ENCODE results near the gene PCGF2. TPM values are rescaled to one million over a fixed set of nuclear protein-coding genes. Genes with fewer than 3 reads are reported as not detected.

The PCGF2 gene
- total and polyA plus RNA-seq, 5 donors, result 28.2 to 48.4 (median 34.3) TPM

- H3K4me3 ChIP-seq (ENCODE audit: low read length), result no peak overlapping the region
- WGBS, result 93% methylated on average over 18 of the region's 18 CpGs
- no peak for DNase-seq
- no peak overlapping the region for H3K27ac ChIP-seq (ENCODE audit: low read length)
- no peak for ATAC-seq
- H3K4me1 ChIP-seq (ENCODE audit: control insufficient read depth, insufficient read depth, low read length), result no peaks in the 10 kb centered on the region
- intact Hi-C loops (cut with DNase I), result no loop called here
- no peaks in the 10 kb centered on the region for H3K27me3 ChIP-seq (ENCODE audit: control insufficient read depth, insufficient read depth)
- no peaks in the 10 kb centered on the region for H3K9me3 ChIP-seq (ENCODE audit: control insufficient read depth, low read length)
Measured at GRCh38 chr17:38716368-38717005, 31.6 kb downstream of the PCGF2 start.

- Histone ChIP-seq H3K4me3 (ENCODE audit: low read length) (no peak overlapping the region), H3K27me3 (ENCODE audit: control insufficient read depth, insufficient read depth) (no peaks in the 10 kb centered on the region), H3K9me3 (ENCODE audit: control insufficient read depth, low read length) (no peaks in the 10 kb centered on the region), H3K4me1 (ENCODE audit: control insufficient read depth, insufficient read depth, low read length) (no peaks in the 10 kb centered on the region), H3K27ac (ENCODE audit: low read length) (no peak overlapping the region)
- 82% methylated on average over 9 of the region's 9 CpGs for WGBS
- DNase-seq (no peak), ATAC-seq (no peak)
- intact Hi-C loops (cut with DNase I), result no loop called here
Measured at GRCh38 chr17:38715216-38715943, 32.8 kb downstream of the PCGF2 start.

GRCh38 chr17:38713456-38714075 is 34.6 kb downstream of the PCGF2 start:
- no peak overlapping the region for H3K27ac ChIP-seq (ENCODE audit: low read length)
- no peaks in the 10 kb centered on the region for H3K4me1 ChIP-seq (ENCODE audit: control insufficient read depth, insufficient read depth, low read length)
- no peak overlapping the region for H3K4me3 ChIP-seq (ENCODE audit: low read length)
- H3K9me3 ChIP-seq (ENCODE audit: control insufficient read depth, low read length), result no peaks in the 10 kb centered on the region
- no peaks in the 10 kb centered on the region for H3K27me3 ChIP-seq (ENCODE audit: control insufficient read depth, insufficient read depth)
- ATAC-seq, result no peak
- intact Hi-C loops (cut with DNase I), result no loop called here
- 72% methylated on average over 11 of the region's 11 CpGs for WGBS
- DNase-seq, result no peak

- H3K9me3 ChIP-seq (ENCODE audit: control insufficient read depth, low read length), result no peaks in the 10 kb centered on the region
- H3K4me3 ChIP-seq (ENCODE audit: low read length), result no peak overlapping the region
- intact Hi-C loops (cut with DNase I), result no loop called here
- H3K27ac ChIP-seq (ENCODE audit: low read length), result peak overlapping the region; percentile 21
- ATAC-seq (no peak), DNase-seq (no peak)
- H3K4me1 ChIP-seq (ENCODE audit: control insufficient read depth, insufficient read depth, low read length), result no peaks in the 10 kb centered on the region
- WGBS, result 93% methylated on average over 10 of the region's 10 CpGs
- no peaks in the 10 kb centered on the region for H3K27me3 ChIP-seq (ENCODE audit: control insufficient read depth, insufficient read depth)
Measured at GRCh38 chr17:38712593-38712992, 35.5 kb downstream of the PCGF2 start.

- DNase-seq (peak in 2 of 3 donors; percentile 80 to 85), ATAC-seq (peak; percentile 47 to 69)
- H3K4me1 ChIP-seq (ENCODE audit: control insufficient read depth, insufficient read depth, low read length), result peaks cover under 1% of the 10 kb centered on the region
- 54% methylated on average over 26 of the region's 26 CpGs for WGBS
- H3K27me3 ChIP-seq (ENCODE audit: control insufficient read depth, insufficient read depth), result no peaks in the 10 kb centered on the region
- no peaks in the 10 kb centered on the region for H3K9me3 ChIP-seq (ENCODE audit: control insufficient read depth, low read length)
- intact Hi-C loops (cut with DNase I), result no loop called here
- H3K4me3 ChIP-seq (ENCODE audit: low read length), result no peak overlapping the region
- H3K27ac ChIP-seq (ENCODE audit: low read length), result peak overlapping the region; percentile 29
Measured at GRCh38 chr17:38711792-38712571, 36.2 kb downstream of the PCGF2 start.

GRCh38 chr17:38710985-38711384 is 37.2 kb downstream of the PCGF2 start:
- DNase-seq, result no peak
- Histone ChIP-seq H3K4me1 (ENCODE audit: control insufficient read depth, insufficient read depth, low read length) (peaks cover 4% of the 10 kb centered on the region), H3K9me3 (ENCODE audit: control insufficient read depth, low read length) (no peaks in the 10 kb centered on the region), H3K27me3 (ENCODE audit: control insufficient read depth, insufficient read depth) (no peaks in the 10 kb centered on the region), H3K27ac (ENCODE audit: low read length) (no peak overlapping the region), H3K4me3 (ENCODE audit: low read length) (no peak overlapping the region)
- no peak for ATAC-seq
- intact Hi-C loops (cut with DNase I), result no loop called here
- WGBS, result 74% methylated on average over 5 of the region's 5 CpGs

GRCh38 chr17:38710604-38710962 is 37.6 kb downstream of the PCGF2 start:
- 91% methylated on average over 3 of the region's 3 CpGs for WGBS
- H3K9me3 ChIP-seq (ENCODE audit: control insufficient read depth, low read length), result no peaks in the 10 kb centered on the region
- DNase-seq (no peak), ATAC-seq (no peak)
- no peak overlapping the region for H3K27ac ChIP-seq (ENCODE audit: low read length)
- no peaks in the 10 kb centered on the region for H3K27me3 ChIP-seq (ENCODE audit: control insufficient read depth, insufficient read depth)
- intact Hi-C loops (cut with DNase I), result no loop called here
- no peak overlapping the region for H3K4me3 ChIP-seq (ENCODE audit: low read length)
- H3K4me1 ChIP-seq (ENCODE audit: control insufficient read depth, insufficient read depth, low read length), result peaks cover 4% of the 10 kb centered on the region

- DNase-seq (no peak), ATAC-seq (no peak)
- WGBS, result 69% methylated on average over 13 of the region's 13 CpGs
- intact Hi-C loops (cut with DNase I), result no loop called here
- peaks cover 4% of the 10 kb centered on the region for H3K4me1 ChIP-seq (ENCODE audit: control insufficient read depth, insufficient read depth, low read length)
- no peak overlapping the region for H3K4me3 ChIP-seq (ENCODE audit: low read length)
- no peaks in the 10 kb centered on the region for H3K9me3 ChIP-seq (ENCODE audit: control insufficient read depth, low read length)
- H3K27ac ChIP-seq (ENCODE audit: low read length), result no peak overlapping the region
- no peaks in the 10 kb centered on the region for H3K27me3 ChIP-seq (ENCODE audit: control insufficient read depth, insufficient read depth)
Measured at GRCh38 chr17:38709864-38710603, 38.1 kb downstream of the PCGF2 start.

- H3K27me3 ChIP-seq (ENCODE audit: control insufficient read depth, insufficient read depth), result no peaks in the 10 kb centered on the region
- WGBS, result 85% methylated on average over 18 of the region's 18 CpGs
- no peak overlapping the region for H3K4me3 ChIP-seq (ENCODE audit: low read length)
- ATAC-seq (no peak), DNase-seq (peak in 1 of 3 donors; percentile 26)
- H3K9me3 ChIP-seq (ENCODE audit: control insufficient read depth, low read length), result no peaks in the 10 kb centered on the region
- peaks cover 4% of the 10 kb centered on the region for H3K4me1 ChIP-seq (ENCODE audit: control insufficient read depth, insufficient read depth, low read length)
- H3K27ac ChIP-seq (ENCODE audit: low read length), result no peak overlapping the region
- intact Hi-C loops (cut with DNase I), result no loop called here
Measured at GRCh38 chr17:38709104-38709820, 38.9 kb downstream of the PCGF2 start.

GRCh38 chr17:38707678-38708351 is 40.3 kb downstream of the PCGF2 start:
- Histone ChIP-seq H3K4me3 (ENCODE audit: low read length) (no peak overlapping the region), H3K27ac (ENCODE audit: low read length) (no peak overlapping the region), H3K27me3 (ENCODE audit: control insufficient read depth, insufficient read depth) (no peaks in the 10 kb centered on the region), H3K4me1 (ENCODE audit: control insufficient read depth, insufficient read depth, low read length) (peaks cover 4% of the 10 kb centered on the region), H3K9me3 (ENCODE audit: control insufficient read depth, low read length) (no peaks in the 10 kb centered on the region)
- intact Hi-C loops (cut with DNase I), result no loop called here
- 74% methylated on average over 21 of the region's 21 CpGs for WGBS
- DNase-seq (no peak), ATAC-seq (no peak)

Data from right cardiac atrium (tissue), 5 donors.